Glomerular visceral epithelial cell (primary cell): ENCODE measurements around the gene CCL27.
A peak's percentile ranks its signal among the peaks of the same experiment; 100 is the strongest.
"Not testable (repeated sequence)": the region's sequence is repeated elsewhere in the genome, so short reads cannot be mapped to it uniquely, and the experiment has no call there.

Experiments
- DNase-seq: peaks from one replicate; pipeline ENCODE4 v3.0.0-alpha.2; 2016; ENCODE audit errors: extremely low spot score

Gene CCL27

DNA sequence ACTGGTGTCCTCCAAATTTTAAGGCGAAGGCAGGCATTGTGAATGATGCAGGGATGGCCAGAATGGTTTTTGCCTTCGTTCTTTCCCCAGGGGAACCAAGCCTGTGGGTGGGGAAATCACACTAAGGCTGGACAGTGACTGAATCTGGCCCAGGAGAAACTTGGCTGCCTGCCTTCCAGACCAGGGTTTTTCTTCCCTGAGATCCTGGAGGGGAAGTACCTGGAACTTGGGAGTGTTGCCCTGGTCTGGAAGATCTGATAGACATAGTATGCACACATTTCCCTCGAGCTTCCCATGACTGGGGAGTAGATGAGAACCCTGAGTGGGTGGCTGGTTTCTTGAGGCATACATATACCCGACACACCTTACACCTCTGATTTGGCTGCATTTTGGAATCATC, 11.1 kb downstream of the CCL27 start:
- peak; percentile 57 for DNase-seq

DNA sequence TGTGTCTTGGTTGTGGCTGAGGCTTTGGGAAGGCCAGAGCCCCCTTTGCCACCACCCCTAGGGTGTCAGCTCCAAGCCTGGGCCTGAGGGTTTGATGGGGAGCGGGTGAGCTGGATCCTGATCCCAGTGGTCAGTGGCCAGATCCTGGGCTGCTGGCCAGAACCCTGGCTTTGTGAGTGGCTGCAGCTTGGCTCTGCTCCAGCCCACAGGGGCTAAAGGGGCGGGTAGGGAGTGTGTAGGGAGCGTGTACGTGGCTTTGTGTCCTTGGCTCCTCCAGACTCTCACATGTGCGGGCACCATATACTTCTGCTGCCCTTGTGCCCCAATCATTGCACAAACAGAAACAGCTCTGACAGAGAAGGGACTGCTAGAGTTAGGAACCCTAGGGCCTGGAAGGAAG, 11.6 kb downstream of the CCL27 start:
- peak; percentile 75 for DNase-seq

DNA sequence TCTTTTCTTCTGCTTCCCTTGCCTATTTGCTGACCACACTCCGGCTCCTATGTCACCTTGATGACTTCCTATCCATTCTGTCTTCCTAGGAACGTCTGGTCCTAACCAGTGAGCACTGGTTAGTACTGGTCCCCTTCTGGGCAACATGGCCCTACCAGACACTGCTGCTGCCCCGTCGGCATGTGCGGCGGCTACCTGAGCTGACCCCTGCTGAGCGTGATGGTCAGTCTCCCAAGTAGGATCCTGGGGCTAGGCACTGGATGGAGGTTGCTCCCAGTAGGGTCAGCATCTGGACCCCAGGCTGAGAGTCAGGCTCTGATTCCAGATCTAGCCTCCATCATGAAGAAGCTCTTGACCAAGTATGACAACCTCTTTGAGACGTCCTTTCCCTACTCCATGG, 13.8 kb downstream of the CCL27 start:
- no peak for DNase-seq

DNA sequence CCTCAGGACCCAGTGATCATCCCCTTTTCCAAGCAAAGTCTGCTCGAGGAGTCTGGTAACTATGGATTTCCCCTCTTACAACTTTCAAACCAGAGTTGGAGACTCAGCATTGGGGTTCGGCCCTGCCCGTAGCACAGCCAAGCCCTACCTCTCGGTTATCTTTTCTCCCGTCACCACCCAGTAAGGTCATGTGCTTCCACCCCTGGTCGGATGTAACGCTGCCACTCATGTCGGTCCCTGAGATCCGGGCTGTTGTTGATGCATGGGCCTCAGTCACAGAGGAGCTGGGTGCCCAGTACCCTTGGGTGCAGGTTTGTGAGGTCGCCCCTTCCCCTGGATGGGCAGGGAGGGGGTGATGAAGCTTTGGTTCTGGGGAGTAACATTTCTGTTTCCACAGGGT, 14.8 kb downstream of the CCL27 start:
- DNase-seq: no peak

DNA sequence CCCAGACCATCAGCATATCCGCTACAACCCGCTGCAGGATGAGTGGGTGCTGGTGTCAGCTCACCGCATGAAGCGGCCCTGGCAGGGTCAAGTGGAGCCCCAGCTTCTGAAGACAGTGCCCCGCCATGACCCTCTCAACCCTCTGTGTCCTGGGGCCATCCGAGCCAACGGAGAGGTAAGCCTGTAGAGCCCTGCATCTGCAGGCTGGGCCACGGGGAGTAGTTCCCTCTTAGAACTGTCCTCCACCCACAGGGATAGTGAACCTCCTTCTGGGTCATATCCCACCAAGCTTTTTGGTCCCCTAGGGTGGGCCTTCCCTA, 15.4 kb downstream of the CCL27 start:
- no peak for DNase-seq

DNA sequence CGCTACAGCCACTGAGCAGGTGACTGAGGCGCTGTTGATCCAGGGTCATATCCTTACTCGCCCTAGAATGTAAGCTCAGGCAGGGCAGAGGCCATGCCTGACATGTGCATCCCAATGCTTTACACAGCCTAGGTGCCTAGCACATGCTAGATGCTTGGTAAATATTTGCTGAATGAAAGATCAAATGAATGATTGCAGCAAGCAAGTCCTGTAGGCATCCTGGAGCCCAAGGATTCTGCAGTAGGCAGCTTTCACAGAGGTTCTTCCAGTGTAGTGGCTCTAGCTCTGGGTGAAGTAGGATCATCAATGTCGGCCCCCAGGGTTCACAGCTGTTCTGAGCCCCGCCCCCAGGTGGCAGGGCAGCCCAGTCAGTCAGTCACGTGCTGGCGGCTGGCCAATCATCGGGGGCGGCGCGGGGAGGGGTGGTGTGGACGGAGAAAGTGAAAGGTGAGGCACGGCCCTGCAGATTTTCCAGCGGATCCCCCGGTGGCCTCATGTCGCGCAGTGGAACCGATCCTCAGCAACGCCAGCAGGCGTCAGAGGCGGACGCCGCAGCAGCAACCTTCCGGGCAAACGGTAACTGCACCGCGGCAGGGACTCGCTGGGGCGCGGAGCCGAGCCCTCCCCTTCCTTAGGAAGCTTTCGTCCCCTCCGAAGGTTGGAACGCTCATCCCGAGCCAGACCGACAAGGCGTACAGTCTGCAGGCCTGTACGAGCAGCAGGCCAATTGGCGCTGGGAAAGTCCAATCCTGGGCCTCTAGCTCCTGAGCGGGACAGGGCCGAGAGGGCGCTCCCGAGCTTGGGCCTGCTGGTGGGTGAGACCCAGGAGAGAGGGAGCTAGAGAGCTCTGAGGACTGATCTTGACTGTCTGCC, 16.0 kb downstream of the CCL27 start, which contains the start of gene GALT:
Gene GALT, plus strand, starts transcription at position 465 of the 873 bp plus-strand sequence. Its CDS starts 30 bp downstream, at position 495.
- peak; percentile 94 for DNase-seq

DNA sequence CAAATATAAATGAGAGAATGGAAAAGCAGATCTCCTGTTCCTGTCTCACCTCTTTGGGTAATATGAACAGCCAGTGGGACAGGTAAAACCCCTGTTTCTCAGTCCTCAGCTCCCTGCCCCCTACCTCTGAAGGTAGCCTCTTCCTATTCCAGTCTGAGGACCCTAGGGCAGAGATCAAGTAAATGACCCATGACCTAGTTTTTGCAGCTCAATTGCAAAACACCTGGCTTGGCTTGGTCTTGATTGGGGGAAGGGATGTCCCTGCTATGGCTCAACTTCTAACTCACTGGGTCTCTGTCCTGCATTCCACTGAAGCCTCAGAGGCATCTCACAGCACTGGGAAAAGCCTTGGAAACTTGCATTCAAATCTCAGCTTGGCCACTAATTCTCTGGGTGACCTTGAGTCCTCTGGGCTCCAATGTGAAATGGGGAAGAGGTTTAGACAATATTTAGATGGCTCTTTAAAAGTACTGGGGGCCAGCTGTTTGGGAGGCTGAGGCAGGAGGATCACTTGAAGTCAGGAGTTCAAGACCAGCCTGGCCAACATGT, 17.6 kb downstream of the CCL27 start:
- no peak for DNase-seq

DNA sequence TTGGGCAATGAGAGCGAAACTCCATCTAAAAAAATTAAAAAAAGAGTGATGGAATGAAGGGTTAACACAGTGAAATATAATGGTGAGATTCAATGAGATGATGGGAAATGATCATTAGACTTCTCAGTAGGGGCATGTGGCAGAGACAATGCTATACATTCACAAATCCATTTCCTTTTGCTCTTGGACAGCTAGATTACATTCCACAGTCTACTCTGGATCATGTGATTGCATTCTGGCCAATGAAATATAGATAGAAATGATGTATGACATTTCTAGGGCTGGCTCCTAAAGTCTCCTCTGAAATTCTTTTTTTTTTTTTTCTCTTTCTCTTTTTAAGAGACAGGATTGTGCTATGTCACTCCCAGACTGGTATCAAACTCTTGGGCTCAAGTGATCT, 19.8 kb downstream of the CCL27 start:
- DNase-seq: no peak

DNA sequence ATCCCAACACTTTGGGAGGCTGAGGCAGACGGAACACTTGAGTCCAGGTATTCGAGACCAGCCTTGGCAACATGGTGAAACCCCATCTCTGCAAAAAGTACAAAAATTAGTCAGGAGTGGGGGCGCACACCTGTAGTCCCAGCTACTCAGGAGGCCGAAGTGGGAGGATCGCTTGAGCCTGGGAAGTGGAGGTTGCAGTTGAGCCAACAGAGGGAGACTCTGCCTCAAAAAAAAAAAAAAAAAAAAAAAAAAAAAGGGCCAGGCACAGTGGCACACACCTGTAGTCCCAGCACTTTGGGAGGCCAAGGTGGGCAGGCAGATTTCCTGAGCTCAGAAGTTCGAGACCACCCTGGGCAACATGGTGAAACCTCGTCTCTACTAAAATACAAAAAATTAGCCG, 23.1 kb downstream of the CCL27 start:
- DNase-seq: not testable (repeated sequence)

DNA sequence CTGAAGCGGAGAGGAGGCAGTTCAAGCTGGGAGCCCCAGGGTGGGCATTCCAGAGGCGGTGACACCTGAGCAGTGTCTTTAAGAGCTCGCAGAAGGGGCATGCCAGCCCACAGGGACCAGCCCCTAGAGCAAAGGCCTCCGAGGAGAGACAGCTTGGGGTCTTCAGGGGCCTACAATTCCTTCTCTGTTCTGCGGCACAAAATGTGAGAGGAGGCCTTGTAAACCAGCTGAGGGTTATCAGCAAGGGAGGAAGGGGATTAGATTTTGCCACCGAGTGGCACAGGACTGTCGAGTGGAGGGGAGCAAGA, 24.4 kb downstream of the CCL27 start:
- DNase-seq: no peak

DNA sequence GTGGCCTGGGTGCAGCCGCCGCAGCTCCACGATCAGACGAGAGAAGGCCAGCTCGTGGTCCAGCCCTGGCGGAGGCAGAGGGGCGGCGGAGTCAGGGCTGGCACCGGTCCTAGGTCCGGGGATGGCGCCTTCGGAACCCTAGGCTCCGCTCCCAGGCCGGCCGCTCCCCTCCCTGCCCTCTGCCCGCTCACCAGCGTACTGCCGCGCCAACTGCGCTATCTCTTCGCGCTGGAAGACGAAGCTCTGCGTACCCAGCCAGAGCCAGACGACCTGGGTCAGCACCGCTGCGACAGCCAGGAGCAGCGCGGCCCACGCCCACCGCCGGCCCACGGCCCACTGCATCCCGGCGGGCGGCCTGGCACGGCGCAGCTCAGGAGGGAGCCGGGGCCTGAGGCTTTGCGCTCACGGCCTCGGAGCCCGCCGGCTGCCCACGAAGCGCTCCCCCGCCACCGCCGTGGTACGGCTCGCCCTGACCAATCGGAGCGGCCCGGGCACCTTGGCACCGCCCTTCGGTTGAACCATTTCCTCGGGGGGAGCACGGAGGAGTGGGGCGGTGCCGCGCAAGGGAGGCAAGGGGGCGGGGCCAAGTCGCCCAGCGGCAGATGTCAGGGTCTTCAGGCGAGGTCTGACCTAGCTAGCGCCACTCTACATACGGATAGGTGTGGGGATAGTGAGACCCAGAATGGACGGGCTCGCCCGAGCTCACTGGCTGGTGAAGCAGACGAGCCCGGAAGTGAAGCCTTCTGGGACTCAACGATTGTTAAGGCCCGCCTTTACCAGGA, 24.9 kb downstream of the CCL27 start, which contains the start of gene SIGMAR1:
Gene SIGMAR1, minus strand, starts transcription at position 432 of the 782 bp plus-strand sequence. Its CDS starts 90 bp downstream, at position 342.
- DNase-seq: peak; percentile 92

DNA sequence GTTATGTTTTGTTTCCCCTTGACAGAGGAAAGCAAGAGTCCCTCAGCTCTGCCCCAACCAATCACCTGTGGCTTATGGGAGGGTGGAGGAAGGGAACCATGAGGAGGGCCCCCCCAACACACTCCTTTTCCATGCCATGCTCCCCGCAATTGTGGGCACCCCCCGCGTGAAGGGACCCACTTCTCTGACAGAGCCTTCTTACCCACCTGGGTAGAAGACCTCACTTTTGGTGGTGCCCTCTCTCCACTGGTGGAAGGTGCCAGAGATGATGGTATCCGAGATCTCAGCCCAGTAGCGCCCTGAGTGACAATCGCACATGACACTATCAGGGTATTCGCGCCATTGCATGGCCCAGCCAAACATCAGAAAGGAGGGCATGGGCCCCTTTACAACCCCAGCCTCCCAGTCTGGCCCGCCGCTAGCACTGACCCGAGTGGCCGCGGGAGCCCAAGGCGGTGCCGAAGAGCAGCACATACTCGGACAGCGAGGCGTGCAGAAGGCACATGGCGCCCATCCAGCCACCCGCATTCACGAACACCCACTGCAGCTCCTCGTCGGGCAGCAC, 25.6 kb downstream of the CCL27 start:
- DNase-seq: peak; percentile 40

DNA sequence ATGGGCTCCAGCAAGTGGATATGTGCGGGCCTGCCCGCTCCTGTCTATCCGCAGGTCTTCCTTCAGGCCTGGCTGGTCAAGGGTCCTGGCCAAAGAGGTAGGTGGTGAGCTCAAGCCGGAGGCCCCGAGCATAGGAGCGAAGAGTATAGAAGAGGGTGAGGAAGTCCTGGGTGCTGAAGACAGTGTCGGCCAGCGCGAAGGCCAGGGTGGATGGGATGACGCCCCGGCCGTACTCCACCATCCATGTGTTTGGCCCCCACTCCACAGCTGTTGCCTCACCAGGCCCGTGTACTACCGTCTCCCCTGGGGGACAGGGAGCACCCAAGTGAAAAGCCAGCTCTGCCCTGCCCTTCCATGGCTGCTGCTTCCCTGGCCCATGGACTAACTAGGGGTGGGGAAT, 26.9 kb downstream of the CCL27 start:
- DNase-seq: no peak

DNA sequence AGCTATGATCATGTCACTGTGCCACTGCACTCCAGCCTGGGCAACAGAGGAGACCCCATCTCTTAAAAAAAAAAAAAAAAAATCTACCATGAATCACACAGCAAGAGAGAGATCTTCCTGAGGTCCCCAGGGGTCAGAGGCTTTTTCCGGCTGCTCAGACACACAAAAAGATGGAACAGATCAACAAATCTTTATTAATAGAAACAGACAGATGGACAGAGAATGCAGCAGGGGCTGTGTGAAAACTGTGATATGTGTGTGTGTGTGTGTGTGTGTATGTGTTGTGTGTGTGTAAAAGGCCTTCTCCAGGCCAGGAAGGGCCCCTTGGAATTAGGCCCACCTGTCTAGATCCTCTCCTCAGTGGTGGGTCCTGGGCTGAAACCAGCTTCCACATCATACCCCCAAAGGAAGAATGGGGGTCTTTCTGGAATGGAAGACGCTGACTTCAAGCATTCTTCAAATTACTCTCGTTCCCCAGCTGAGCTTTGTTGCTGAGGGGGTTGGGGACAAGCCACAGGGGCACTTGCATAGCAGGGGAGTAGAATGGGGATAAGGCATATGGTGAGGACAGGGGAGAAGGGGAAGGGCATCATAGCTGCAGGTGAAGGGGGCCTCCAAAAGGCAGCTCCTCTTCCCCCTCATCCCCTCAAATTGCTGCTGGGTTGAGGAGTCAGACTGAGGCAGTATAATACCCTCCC, 27.8 kb downstream of the CCL27 start:
- no peak for DNase-seq

DNA sequence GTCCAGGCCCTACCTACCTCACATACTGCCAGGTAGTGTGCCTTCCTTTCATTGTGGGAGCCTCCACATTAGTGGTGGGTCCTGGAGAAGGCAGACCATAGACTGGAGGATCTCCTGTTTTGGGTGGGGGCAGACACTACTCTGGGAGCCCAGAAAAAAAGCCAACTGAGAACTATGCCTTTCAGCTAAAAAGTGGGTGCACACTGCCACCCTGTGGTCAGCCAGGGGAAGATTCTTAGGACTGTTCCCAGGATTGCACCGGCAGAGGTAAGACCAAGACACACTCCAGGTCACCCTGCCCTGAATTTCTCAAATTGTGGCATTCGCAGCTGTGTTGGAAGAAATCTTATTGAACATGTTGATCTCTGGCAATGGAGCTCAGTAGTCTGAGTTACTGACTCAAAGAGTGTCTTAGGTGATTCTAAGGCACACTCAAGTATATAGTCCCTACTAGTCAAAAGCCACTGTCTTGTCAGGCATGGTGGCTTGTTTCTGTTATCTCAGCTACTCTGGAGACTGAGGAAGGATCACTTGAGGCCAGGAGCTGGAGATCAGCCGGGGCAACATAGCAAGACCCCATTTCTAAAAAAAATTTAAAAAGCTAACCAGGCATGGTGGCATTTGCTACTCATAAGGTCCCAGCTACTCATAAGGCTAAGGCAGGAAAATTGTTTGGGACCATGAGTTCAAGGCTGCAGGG, 28.5 kb downstream of the CCL27 start:
- peak; percentile 69 for DNase-seq

DNA sequence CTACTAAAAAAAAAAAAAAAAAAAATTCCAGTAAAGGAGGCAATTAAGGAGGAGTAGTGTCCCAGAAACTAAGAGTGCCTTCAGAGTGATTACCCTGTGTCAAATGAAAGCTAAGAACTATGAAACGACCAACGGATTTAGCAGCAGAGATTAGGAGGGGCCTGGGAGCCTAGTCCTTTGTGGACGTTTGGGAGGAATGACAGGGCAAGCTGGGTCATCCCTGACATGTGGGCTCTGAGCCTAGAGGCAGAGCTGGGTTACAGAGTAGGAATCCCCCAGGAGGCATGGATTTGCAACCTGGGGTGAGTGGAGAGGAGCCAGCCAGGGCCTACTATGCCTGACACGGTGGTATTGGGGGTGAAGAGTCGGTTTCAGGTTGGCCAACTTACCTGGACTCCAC, 29.3 kb downstream of the CCL27 start:
- no peak for DNase-seq

DNA sequence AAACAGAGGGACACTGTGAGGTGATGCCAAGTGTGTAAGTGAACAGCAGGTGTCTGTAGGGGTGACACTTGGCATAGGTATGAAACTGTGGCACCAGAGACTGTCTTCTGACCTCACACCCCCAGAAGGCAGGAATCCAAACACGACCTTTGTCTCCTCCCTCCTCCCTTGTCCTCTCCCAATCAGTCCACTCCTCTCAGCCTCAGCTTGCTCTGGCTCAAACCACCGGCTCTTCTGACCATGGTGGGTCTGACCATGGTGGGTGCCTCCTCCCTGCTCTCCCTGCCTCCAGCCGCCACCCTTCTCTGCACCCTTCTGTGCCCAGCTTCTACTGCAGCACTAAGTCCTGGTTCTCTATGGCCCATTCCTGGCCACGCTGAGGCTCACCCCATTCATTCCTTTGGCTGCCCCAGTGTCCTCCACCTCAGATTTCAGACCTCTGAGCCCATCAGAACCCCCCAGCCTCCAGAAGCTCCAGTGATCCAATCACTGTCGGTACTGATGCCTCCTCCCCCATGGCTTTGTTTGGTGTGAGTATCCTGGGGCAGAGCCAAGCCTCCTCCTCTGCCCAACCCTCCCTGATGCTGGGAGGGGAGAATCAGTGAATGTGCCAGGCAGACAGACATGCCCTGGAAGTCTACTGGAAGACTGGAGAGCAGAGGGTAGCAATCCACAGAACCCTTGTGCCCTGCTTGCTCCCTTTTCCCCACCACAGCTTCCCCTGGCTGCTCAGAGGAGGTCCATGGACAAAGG, 31.9 kb downstream of the CCL27 start:
- no peak for DNase-seq

DNA sequence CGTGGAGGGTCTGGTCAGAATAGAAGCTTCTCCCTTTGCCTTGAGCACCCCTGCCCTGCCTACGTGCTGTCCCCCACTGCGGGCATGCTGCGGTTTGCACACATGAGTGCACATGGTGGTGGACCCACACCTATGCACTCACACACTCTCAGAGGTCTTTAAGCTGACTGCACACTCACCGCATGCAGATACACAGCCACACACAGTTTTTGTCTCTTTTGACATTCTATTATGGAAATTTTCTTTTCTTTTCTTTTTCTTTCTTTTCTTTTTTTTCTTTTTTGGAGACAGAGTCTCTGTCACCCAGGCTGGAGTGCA, 33.0 kb downstream of the CCL27 start:
- DNase-seq: no peak

DNA sequence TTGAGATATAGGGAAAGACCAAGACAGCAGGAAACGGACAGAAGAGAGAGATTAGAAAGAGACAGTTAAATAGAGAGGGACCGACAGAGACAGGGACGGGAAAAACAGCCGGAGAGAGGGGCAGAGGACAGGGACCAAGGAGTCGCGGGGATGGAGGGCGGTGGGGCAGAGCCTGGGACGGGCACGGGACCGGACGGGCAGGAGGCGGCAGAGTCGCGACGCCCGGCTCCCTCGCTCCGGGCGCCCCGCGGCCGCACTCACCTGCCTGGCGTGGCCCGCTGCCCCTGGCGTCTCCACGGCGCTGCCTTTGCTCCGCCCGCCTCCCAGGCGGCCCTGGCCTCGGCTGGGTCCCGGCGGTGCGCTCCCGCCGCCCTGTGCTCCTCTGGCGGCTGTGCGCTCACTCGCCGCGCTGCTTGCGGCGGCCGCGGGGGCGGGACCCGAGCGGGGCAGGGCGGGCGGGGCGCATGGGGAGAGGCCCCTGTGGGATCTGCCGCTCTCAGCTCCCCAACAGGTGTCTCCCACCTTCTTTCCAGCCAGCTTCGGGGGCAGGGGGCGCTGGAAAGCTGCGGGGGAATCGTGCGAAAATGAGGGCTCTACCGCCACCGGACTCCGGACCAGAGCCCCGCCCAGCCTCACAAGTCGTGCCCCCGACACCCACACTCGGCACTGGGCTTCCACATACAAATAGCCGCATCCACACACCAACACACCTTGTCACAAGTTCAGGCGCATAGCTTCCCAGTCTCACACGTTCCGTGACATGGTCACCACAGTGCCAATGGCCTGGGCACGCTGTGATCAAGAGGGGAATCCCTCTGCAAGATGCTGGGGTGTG, 33.6 kb downstream of the CCL27 start, which contains the start of gene ARID3C:
Gene ARID3C, minus strand, starts transcription at position 411 of the 835 bp plus-strand sequence. CDS start 1,052 bp downstream, outside the sequence.
- peak; percentile 36 for DNase-seq
